GM18870 (cell line): Measurements from ENCODE around the gene SYT13.

ENCODE experiments used
- ATAC-seq: cut with Tn5 transposase; IDR thresholded peaks from one replicate; pipeline ENCODE4 v1.9.1; 2021; ENCODE audit warnings: moderate library complexity; ENCODE audit not compliant: unreplicated experiment

Gene SYT13

GRCh38 chr11:45275828-45276227 is 10.3 kb downstream of the SYT13 start:
- ATAC-seq = no peak

GRCh38 chr11:45274206-45274605 is 11.9 kb downstream of the SYT13 start:
- no peak for ATAC-seq

GRCh38 chr11:45273509-45273908 is 12.6 kb downstream of the SYT13 start:
- ATAC-seq = no peak

GRCh38 chr11:45272701-45273100 is 13.4 kb downstream of the SYT13 start:
- no peak for ATAC-seq

GRCh38 chr11:45270946-45271716 is 15.0 kb downstream of the SYT13 start:
- no peak for ATAC-seq

GRCh38 chr11:45269678-45270077 is 16.5 kb downstream of the SYT13 start:
- ATAC-seq = no peak

GRCh38 chr11:45267652-45268299 is 18.4 kb downstream of the SYT13 start:
- no peak for ATAC-seq

GRCh38 chr11:45267052-45267451 is 19.1 kb downstream of the SYT13 start:
- ATAC-seq = no peak

GRCh38 chr11:45266676-45267020 is 19.5 kb downstream of the SYT13 start:
- no peak for ATAC-seq

- no peak for ATAC-seq
These were observed 20.0 kb downstream of the SYT13 start for GRCh38 chr11:45265969-45266675.

- no peak for ATAC-seq
These were observed 21.2 kb downstream of the SYT13 start for GRCh38 chr11:45264839-45265515.

- no peak for ATAC-seq
These were observed 22.4 kb downstream of the SYT13 start for GRCh38 chr11:45263773-45264172.

- ATAC-seq = no peak
These were observed 23.2 kb downstream of the SYT13 start for GRCh38 chr11:45262900-45263299.

GRCh38 chr11:45260071-45260470 is 26.1 kb downstream of the SYT13 start:
- no peak for ATAC-seq

- no peak for ATAC-seq
These were observed 26.5 kb downstream of the SYT13 start for GRCh38 chr11:45259592-45259991.

- ATAC-seq = no peak
These were observed 27.1 kb downstream of the SYT13 start for GRCh38 chr11:45258982-45259530.

- ATAC-seq = no peak
These were observed 32.1 kb downstream of the SYT13 start for GRCh38 chr11:45254070-45254469.

GRCh38 chr11:45253640-45254039 is 32.5 kb downstream of the SYT13 start:
- ATAC-seq = no peak

- no peak for ATAC-seq
These were observed 33.3 kb downstream of the SYT13 start for GRCh38 chr11:45252877-45253276.

- ATAC-seq = no peak
These were observed 33.8 kb downstream of the SYT13 start for GRCh38 chr11:45252134-45252856.
